GM19025 (cell line): ENCODE results near the gene ADAT3.

Experiments
- ATAC-seq: cut with Tn5 transposase; IDR thresholded peaks from one replicate; pipeline ENCODE4 v1.9.1; 2021; ENCODE audit warnings: mild to moderate bottlenecking, low read depth, moderate library complexity; ENCODE audit not compliant: unreplicated experiment

ADAT3 gene

DNA sequence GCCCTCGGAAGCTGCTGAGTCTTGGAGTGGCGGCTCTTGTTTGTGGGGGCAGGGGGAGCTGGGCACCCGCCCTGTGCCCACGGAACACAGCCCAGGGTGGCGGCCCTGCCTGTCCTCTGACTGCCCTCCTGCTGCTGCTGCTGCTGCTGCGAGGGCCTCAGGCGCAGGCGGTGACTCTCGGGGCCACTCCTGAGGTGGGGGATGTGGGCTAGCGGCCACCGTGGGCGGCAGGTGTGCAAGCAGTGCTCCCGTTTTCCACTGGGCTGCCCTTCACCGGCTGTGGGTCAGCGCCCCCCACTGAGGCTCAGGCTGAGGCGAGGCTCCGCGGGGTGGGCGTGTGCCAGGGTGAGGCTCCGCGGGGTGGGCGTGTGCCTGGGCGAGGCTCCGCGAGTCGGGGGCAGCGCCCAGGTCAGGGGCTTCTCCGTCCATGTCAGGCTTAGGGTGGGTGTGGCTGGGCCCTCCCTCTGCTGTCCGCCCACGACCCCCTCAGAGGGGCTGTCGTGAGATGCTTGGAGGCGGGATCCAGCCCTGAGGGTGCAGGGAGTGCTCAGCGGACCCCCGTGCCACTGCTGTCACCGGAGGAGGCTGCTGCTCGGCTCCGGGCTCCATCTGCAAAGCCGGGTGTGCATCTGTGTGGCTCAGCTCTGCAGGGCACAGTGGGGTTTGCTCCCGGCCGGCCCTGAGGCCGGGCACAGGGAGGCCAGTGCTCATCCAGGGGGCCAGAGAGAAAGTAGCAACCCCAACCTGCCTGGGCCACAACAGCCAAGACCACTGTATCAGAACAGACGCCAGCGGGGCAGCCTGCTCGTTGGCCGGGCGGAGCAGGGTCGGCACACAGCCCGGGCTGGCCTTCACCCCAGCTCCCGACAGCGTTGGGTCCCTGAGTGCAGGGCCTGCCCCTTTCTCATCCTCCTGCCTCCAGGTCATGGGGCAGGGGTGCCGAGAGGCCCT, 50.2 kb downstream of the ADAT3 start:
- no peak for ATAC-seq

DNA sequence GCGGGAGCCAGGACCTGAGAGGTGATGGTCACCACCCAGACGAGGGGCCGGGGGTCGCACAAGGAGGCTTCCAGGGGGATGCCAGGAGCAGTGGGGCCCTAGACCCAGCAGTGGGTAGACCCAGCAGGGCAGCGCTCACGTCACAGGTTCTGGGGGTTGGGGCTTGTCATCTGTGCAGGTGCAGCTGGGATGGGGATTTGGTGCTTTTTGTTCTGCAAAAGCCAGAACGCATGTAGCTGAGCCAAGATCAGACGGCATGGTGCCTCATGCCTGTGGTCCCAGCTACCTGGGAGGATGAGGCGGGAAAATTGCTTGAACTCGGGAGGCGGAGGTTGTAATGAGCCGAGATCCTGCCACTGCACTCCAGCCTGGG, 50.9 kb downstream of the ADAT3 start:
- no peak for ATAC-seq

DNA sequence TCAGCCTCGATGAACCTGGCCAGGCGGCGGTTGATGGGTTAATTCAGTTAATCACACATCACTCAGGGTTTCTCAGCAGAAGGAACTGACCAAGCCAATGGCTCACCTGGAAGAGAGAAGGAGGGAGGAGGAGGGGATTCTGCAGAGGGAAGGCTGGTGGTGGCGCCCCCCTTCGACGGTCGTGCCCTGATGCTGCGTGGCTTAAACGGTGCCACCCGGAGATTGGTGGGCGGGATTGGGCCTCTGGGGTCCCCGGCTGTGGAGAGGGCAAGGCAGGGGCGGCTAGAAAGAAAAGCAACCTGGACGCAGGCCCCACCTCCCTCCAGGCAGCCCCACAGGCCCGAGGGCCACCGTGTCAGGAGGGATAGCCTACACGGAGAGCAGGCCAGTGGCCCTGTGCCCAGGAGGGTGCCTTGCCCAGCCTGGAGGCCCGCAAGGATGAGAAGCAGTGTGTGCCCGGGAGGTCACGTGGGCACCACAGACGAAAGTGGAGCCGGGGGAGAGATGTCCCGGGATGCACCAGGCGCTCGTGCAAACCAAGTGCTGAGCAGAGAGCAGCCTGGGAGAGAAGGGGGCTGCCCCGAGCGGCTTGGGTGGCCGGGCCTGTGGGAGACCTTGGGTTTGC, 51.8 kb downstream of the ADAT3 start:
- no peak for ATAC-seq

DNA sequence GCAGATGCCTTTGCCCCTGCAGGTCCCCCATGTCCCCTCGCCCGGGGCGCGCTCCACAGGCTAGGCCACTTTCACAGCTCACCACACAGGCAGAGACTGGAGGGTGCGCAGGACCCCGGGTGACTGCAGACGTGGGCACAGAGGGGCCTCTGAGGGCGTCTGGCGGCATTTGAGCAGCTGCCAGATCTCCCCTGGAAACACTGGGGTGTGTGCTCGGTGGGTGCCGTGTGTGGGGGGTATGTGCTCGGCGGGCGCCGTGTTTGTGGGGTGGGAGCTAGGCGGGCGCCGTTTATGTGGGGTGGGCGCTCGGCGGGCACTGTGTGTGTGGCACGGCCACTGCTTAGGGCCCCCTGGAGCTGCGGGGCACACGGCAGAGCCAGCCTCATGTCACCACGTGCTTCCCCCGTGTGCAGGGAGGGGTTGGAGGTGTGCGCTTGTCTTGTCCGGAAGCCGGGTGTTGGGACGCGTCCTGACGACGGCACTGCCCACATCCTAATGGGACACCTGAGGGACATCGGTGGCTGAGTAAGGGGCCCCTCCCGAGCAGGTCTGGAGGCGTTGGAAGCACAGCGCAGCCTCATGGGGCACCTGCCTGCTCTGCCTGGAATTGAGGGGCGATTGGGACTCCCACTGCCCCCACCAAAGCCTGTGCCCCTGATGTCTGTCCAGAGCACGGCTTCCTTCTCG, 52.5 kb downstream of the ADAT3 start:
- ATAC-seq = no peak

DNA sequence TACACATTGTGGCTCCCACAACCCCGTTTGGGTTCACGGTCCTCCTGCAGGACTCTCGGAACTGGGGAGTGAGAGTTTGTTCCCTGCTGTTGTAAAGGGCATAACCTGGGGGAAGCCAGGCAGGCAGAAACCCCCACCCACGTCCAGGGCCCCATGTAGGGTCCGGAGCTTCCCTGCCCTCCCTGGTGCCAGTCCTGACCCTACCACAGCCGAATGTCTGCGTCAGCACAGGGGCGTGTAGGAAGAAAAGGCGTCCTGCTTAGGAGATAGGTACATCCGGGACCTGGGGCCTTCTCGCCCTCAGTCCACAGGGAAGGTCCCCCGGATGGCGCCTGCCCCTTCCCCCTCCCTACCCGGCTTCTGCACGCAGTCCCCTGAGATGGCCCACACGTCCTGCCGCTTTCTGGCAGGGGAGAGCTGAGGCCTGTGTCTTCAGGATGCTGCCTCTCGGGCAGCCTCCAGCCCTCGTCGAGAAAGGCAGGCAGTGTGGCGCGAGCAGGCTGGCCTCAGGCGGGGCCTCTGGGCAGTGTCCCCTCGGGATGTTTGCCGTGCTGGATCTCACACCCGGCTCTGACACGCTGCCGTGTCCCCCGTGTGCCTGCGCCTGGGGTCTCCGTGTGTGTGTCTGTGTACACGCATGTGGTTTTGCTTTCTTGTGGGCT, 54.9 kb downstream of the ADAT3 start:
- no peak for ATAC-seq

DNA sequence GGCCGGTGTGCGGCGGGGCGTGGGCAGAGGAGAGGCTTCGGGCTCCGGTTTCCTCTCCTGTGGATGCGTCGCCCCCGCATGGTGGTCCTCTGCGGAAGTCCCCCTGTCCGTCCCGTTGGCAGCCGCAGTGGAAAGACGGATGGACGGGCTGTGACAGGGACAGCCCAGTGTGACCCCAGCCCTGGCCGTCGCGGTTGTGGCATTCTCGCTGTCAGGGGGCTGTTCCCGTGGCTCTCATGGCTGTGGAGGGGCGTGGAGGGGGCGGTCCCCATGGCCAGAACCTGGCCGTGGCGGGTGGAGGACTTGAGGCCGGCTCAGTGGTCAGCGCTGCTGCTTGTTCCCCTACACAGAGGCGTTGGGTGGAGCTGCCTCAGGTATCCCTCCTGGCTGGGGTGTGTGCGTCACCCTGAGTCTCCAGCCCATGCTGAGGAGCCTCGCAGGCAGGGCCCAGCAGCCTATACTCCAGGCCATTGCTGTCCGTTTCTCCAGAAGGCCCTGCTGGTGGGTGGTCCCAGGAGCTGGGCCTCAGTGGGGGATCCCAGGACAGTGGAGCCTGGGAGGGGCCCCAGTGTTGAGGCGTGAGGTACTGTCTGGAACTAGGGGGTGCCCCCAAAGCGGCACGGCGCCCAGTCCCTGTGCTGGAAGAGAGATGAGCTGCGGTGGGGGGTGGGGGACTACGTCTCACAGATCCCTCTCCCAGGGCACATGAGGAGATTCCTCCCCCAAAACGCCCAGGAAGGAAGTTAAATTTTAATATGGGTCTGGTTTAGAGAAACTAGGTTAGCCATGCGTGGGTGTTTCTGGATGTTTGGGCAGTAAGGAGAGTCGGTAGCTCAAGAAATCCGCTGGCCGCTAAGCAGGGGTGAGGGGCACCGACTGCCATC, 56.0 kb downstream of the ADAT3 start:
- no peak for ATAC-seq

DNA sequence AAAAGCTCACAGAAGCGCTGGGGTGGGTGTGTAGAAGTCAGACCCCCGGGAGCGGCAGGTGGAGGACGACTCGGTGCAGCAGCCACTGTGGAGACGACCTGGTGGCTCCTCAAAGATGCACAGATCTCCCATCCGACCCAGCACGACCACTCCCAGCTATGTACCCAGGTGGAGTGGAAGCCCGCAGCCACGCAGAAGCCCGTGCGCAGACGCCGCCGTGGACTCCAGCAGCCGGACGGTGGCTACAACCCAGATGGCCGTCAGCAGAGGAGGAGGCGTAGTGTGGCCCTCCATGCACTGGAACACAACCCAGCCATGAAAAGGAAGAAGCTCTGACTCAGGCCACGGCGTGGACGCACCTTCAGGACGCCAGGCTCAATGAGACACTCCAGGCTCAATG, 57.5 kb downstream of the ADAT3 start:
- ATAC-seq = no peak
